GM19452 (cell line): ENCODE data around the gene TPP1.

Source experiments
- ATAC-seq: cut with Tn5 transposase; IDR thresholded peaks from one replicate; pipeline ENCODE4 v1.9.1; 2021; ENCODE audit not compliant: unreplicated experiment

Gene TPP1

GRCh38 chr11:6596239-6596877, 22.9 kb downstream of the TPP1 start:
- no peak for ATAC-seq

GRCh38 chr11:6594142-6594768, 25.0 kb downstream of the TPP1 start:
- no peak for ATAC-seq

- ATAC-seq: no peak
Observed at GRCh38 chr11:6588018-6588417, 31.2 kb downstream of the TPP1 start.

- ATAC-seq: no peak
Observed at GRCh38 chr11:6587360-6587953, 31.8 kb downstream of the TPP1 start.

GRCh38 chr11:6586434-6587359, 32.5 kb downstream of the TPP1 start:
- ATAC-seq: no peak

- no peak for ATAC-seq
Observed at GRCh38 chr11:6584528-6584927, 34.7 kb downstream of the TPP1 start.

- no peak for ATAC-seq
Observed at GRCh38 chr11:6583584-6583983, 35.6 kb downstream of the TPP1 start.

GRCh38 chr11:6579681-6580080, 39.5 kb downstream of the TPP1 start:
- no peak for ATAC-seq

- no peak for ATAC-seq
Observed at GRCh38 chr11:6578134-6578533, 41.1 kb downstream of the TPP1 start.

- no peak for ATAC-seq
Observed at GRCh38 chr11:6576471-6577373, 42.5 kb downstream of the TPP1 start.

GRCh38 chr11:6574816-6575715, 44.2 kb downstream of the TPP1 start:
- ATAC-seq: no peak

- no peak for ATAC-seq
Observed at GRCh38 chr11:6572215-6572614, 47.0 kb downstream of the TPP1 start.

- ATAC-seq: no peak
Observed at GRCh38 chr11:6571434-6572008, 47.7 kb downstream of the TPP1 start.

- no peak for ATAC-seq
Observed at GRCh38 chr11:6570691-6571427, 48.4 kb downstream of the TPP1 start.

GRCh38 chr11:6569706-6570105, 49.5 kb downstream of the TPP1 start:
- no peak for ATAC-seq

GRCh38 chr11:6568191-6568918, 50.9 kb downstream of the TPP1 start:
- no peak for ATAC-seq

GRCh38 chr11:6567371-6567745, 51.9 kb downstream of the TPP1 start:
- ATAC-seq: no peak
